ENCODE measurements around the gene CYGB. TPM values are rescaled to one million over a fixed set of nuclear protein-coding genes. Genes with fewer than 3 reads are reported as not detected.

CYGB gene
- total RNA-seq, 1 donor from 2014 or later: 10.3 TPM

- DNase-seq (ENCODE audit: low read depth): peak; percentile 93
These were observed 13.5 kb upstream of the CYGB start for GRCh38 chr17:76550712-76551615.

GRCh38 chr17:76549539-76549938, 12.0 kb upstream of the CYGB start:
- DNase-seq (ENCODE audit: low read depth): no peak

- no peak for DNase-seq (ENCODE audit: low read depth)
These were observed 11.7 kb upstream of the CYGB start for GRCh38 chr17:76549215-76549518.

- no peak for DNase-seq (ENCODE audit: low read depth)
These were observed 11.1 kb upstream of the CYGB start for GRCh38 chr17:76548378-76549214.

- no peak for DNase-seq (ENCODE audit: low read depth)
These were observed 10.2 kb upstream of the CYGB start for GRCh38 chr17:76547642-76548202.

GRCh38 chr17:76547183-76547641, 9.7 kb upstream of the CYGB start:
- no peak for DNase-seq (ENCODE audit: low read depth)

GRCh38 chr17:76546556-76547182, 9.2 kb upstream of the CYGB start:
- DNase-seq (ENCODE audit: low read depth): no peak

- DNase-seq (ENCODE audit: low read depth): no peak
These were observed 8.5 kb upstream of the CYGB start for GRCh38 chr17:76545918-76546555.

GRCh38 chr17:76544546-76545365, 7.2 kb upstream of the CYGB start:
- no peak for DNase-seq (ENCODE audit: low read depth)

GRCh38 chr17:76543826-76544545, 6.5 kb upstream of the CYGB start:
- no peak for DNase-seq (ENCODE audit: low read depth)

- no peak for DNase-seq (ENCODE audit: low read depth)
These were observed 5.9 kb upstream of the CYGB start for GRCh38 chr17:76543482-76543825.

- no peak for DNase-seq (ENCODE audit: low read depth)
These were observed 5.5 kb upstream of the CYGB start for GRCh38 chr17:76542984-76543383.

- no peak for DNase-seq (ENCODE audit: low read depth)
These were observed 5.1 kb upstream of the CYGB start for GRCh38 chr17:76542566-76542971.

GRCh38 chr17:76541739-76542454, 4.4 kb upstream of the CYGB start:
- no peak for DNase-seq (ENCODE audit: low read depth)

- DNase-seq (ENCODE audit: low read depth): peak; percentile 92
These were observed 3.1 kb upstream of the CYGB start for GRCh38 chr17:76540381-76541300.

- no peak for DNase-seq (ENCODE audit: low read depth)
These were observed 2.2 kb upstream of the CYGB start, which contains the start of gene PRCD for GRCh38 chr17:76539631-76540271. Gene PRCD (plus strand): TSS chr17:76540044. CDS start chr17:76540142, 98 bp downstream.

- DNase-seq (ENCODE audit: low read depth): no peak
These were observed 1.5 kb upstream of the CYGB start for GRCh38 chr17:76538941-76539570.
